ENCODE results near the gene EIF4G3.

Gene EIF4G3

DNA sequence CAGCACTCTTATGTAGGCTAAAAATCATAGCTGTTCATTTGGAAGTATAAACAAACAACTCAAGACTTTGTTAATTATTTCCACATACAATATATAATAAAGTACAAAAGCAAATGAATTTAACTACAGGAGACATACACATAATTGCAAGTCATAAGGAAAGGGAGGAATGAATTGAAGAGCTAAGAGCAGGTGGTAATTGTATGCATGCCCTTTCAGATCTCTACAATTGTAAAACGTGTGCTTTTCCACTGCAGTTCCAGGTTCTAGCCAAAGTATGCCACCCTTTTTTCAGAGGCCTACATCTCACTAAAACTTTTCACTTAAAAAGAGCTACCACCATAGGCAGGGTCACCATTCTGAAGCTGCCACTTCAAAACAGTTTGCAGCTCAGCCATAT, 346.8 kb downstream of the EIF4G3 start:
- TF ChIP-seq, protein P1, sequence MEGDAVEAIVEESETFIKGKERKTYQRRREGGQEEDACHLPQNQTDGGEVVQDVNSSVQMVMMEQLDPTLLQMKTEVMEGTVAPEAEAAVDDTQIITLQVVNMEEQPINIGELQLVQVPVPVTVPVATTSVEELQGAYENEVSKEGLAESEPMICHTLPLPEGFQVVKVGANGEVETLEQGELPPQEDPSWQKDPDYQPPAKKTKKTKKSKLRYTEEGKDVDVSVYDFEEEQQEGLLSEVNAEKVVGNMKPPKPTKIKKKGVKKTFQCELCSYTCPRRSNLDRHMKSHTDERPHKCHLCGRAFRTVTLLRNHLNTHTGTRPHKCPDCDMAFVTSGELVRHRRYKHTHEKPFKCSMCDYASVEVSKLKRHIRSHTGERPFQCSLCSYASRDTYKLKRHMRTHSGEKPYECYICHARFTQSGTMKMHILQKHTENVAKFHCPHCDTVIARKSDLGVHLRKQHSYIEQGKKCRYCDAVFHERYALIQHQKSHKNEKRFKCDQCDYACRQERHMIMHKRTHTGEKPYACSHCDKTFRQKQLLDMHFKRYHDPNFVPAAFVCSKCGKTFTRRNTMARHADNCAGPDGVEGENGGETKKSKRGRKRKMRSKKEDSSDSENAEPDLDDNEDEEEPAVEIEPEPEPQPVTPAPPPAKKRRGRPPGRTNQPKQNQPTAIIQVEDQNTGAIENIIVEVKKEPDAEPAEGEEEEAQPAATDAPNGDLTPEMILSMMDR (IDR thresholded peaks at IDR 0.05), result no peak

DNA sequence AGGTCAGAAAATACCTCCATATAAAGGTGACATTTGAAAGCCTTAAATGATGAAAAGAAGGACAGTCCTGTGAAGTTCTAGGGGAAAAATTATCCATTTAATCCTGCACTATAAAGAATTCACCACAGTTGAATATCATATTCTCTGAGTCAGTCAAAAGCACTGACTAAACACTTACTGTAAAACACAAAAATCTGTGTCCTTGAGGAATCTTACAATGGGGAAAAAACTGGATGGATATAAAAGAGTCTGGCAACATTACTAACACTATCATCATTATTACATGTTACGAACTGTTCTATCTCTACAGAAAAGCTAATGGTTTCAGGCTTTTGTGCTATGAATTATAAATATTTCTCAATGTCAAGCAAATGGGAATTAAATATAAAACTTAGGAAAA, 347.2 kb downstream of the EIF4G3 start:
- TF ChIP-seq, protein P1 (IDR thresholded peaks at IDR 0.05), result no peak

DNA sequence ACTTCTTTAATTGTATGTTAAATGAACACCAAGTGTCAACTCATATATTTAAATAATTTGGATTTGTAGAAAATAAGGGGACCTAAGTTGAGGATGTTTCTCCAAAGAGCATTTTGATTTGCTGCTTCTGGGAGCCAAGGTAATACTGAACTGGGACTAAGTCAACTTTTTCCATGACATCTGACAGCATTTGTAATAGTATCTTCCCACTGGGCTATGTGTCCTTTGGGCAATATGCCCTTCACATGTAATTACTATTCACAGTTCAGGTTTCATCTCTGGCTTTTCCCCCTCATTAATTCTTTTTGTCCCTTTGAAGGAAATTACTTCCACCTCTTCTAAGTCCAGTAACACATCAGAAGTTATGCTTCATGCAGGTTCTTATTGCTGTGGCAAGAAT, 352.9 kb downstream of the EIF4G3 start:
- TF ChIP-seq, protein P1 (IDR thresholded peaks at IDR 0.05), result no peak

DNA sequence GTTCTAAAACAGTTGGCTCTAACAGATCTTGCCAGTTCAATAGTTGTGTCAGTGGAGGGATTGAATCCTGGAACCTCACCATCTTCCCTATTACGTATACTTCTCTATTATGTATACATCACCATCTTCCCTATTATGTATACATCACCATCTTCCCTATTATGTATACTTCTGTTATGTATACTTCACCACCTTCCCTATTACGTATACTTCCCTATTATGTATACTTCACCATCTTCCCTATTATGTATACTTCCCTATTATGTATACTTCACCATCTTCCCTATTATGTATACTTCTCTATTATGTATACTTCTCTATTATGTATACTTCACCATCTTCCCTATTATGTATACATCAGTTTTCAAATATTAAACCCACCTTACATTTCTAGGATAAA, 355.2 kb downstream of the EIF4G3 start:
- TF ChIP-seq, protein P1 (IDR thresholded peaks at IDR 0.05), result no peak

DNA sequence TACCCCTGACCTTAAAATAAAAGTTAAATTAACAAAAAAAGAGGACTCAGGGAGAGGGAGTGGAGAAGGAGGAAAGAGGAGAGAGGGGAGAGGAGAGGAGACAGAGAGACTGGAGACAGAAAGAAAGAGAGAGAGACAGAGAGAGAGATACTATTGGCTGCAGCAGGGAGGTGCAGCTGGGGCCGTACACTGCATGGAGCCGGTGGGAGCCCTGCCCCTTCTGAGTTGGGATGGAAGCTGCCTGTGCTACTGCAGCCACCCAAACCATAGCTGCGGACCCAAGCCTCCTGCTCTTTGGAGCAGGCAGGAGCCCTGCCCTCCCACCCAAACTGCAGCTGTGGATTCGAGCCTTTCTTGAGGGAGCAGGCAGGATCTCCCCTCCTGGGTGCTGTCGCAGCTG, 356.9 kb downstream of the EIF4G3 start:
- TF ChIP-seq, protein P1 (IDR thresholded peaks at IDR 0.05), result no peak

DNA sequence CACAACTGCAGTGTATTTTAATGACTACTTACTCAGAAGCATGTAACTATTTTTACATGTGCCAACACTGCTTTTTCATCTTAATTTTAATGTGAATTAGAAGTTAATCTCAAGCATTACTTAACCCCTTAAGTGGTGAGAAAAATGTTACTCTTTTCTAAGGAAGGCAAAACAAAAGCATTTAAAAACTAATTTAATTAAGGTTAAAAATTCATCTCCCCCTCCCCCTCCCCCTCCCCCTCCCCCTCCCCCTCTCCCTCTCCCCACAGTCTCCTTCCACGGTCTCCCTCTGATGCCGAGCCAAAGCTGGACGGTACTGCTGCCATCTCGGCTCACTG, 362.2 kb downstream of the EIF4G3 start:
- TF ChIP-seq, protein P1 (IDR thresholded peaks at IDR 0.05), result no peak

DNA sequence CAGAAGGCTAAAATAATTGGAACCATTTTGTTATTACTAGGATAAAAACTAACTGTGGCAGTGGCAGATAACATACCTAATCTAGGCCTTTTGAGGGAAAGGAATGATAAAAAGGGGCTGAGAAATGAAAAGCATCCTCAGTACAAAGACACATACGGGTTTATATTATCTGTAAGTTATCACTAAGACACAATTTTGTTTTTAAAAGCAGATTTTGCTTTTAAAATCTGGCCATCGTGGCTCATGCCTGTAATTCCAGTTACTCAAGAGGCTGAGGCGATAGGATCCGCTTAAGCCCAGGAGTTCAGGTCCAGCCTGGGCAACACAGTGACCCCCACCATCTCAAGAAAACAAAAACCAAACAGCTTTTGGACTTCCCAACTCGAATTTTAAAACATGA, 364.8 kb downstream of the EIF4G3 start:
- TF ChIP-seq, protein P1 (IDR thresholded peaks at IDR 0.05), result no peak

DNA sequence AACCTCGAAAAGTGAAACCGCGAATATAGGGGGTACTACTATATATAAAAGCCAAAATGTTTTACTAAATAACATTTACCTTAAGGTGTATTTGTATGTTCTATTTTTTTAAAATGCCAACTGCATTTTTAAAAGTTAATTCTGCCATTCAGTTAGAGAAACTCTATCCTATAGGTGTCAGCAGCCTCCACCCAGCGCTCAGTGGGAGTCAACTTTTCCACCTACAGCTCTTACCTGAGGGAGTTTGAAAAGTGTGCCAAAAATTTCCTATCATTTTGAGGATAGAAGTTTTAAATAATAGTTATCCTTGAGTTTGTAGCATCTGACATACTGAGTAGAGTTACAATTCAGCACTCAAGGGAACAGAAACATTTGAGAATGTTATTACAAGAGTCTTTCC, 383.5 kb downstream of the EIF4G3 start:
- TF ChIP-seq, protein P1 (IDR thresholded peaks at IDR 0.05), result no peak
